Measurements from ENCODE around the gene ANXA7.

Gene ANXA7

GRCh38 chr10:73358331-73359279 is 55.3 kb downstream of the ANXA7 start, which contains the start of gene CFAP70:
TSS of gene CFAP70 (minus strand) at chr10:73358864. CDS start at chr10:73354796, 4,068 bp downstream.
- H3K4me3 ChIP-seq (ENCODE audit: low read depth, low read length), result peak within 1 kb of the TSS; percentile 73
- in situ Hi-C loops (cut with HindIII; ENCODE audit: low sequenced_read_pairs), result no loop called here
- TF ChIP-seq, protein P1, sequence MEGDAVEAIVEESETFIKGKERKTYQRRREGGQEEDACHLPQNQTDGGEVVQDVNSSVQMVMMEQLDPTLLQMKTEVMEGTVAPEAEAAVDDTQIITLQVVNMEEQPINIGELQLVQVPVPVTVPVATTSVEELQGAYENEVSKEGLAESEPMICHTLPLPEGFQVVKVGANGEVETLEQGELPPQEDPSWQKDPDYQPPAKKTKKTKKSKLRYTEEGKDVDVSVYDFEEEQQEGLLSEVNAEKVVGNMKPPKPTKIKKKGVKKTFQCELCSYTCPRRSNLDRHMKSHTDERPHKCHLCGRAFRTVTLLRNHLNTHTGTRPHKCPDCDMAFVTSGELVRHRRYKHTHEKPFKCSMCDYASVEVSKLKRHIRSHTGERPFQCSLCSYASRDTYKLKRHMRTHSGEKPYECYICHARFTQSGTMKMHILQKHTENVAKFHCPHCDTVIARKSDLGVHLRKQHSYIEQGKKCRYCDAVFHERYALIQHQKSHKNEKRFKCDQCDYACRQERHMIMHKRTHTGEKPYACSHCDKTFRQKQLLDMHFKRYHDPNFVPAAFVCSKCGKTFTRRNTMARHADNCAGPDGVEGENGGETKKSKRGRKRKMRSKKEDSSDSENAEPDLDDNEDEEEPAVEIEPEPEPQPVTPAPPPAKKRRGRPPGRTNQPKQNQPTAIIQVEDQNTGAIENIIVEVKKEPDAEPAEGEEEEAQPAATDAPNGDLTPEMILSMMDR (IDR thresholded peaks at IDR 0.05; ENCODE audit: low read depth, low read length), result no peak
- DNase-seq (ENCODE audit: low read depth, low spot score), result peak; percentile 96

DNA sequence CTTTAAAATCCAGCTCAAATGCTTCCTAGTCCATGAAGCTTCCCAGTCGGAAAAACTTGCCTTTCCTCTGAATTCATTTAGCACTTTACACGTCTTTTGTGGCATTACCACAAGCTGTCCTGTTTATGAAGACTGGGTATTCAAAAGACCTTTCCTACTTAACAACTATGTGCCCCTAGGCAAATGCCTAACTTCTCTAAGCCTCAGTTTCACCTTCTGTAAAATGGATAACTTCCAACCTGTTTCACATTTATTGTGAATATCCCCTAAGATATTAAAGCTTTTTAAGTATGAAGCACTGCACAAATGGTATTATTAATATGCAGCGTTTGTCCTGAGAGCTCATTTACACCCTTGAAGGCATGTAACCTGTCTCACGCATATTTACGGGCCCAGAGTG is 56.0 kb downstream of the ANXA7 start:
- no peak for DNase-seq (ENCODE audit: low read depth, low spot score)
- in situ Hi-C loops (cut with HindIII; ENCODE audit: low sequenced_read_pairs), result no loop called here
- H3K4me3 ChIP-seq (ENCODE audit: low read depth, low read length), result peak overlapping the region; percentile 73
- TF ChIP-seq, protein P1 (IDR thresholded peaks at IDR 0.05; ENCODE audit: low read depth, low read length), result no peak

DNA sequence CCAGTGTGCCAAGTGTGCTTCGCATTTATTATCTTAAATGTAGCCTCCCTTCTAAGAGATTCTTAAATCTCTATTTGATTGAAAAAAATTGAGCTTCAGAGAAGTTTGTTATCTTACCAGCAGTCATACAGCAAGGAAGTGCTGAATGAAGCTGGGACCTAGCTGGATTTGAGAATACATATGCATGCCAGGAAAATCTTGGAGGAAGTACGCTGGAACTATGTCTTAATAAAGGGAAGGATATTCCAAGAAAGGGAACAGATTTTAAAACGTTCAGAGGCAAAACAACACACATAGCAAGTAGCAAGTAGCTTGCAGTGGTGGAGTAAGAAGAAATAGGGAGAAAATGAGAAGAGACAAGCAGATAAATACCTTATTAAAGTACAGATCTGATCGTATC is 56.7 kb downstream of the ANXA7 start:
- no peak for DNase-seq (ENCODE audit: low read depth, low spot score)
- in situ Hi-C loops (cut with HindIII; ENCODE audit: low sequenced_read_pairs), result no loop called here
- TF ChIP-seq, protein P1 (IDR thresholded peaks at IDR 0.05; ENCODE audit: low read depth, low read length), result no peak
- H3K4me3 ChIP-seq (ENCODE audit: low read depth, low read length), result no peak overlapping the region

DNA sequence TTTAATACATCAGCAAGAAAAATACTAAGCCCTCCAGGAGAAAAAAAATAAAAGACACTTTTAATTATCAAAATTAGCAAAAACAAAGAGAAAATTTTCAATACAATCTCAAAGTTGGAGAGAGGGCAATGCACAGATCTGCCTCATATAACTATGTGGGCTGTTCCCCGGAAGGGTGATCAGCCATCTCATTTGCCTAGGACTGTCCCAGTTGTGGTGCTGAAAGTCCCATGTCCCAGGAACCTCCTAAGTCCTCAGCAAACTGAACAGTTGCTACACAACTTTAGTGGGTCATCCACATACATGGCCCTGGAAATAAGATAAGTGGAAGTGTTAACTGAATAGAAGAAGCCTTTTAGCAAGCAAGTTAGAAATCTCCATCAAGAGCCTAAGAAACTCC is 69.6 kb downstream of the ANXA7 start:
- TF ChIP-seq, protein P1 (IDR thresholded peaks at IDR 0.05; ENCODE audit: low read depth, low read length), result no peak
- no peak overlapping the region for H3K4me3 ChIP-seq (ENCODE audit: low read depth, low read length)
- in situ Hi-C loops (cut with HindIII; ENCODE audit: low sequenced_read_pairs), result no loop called here
- DNase-seq (ENCODE audit: low read depth, low spot score), result no peak

- TF ChIP-seq, protein P1 (IDR thresholded peaks at IDR 0.05; ENCODE audit: low read depth, low read length), result no peak
- in situ Hi-C loops (cut with HindIII; ENCODE audit: low sequenced_read_pairs), result no loop called here
- H3K4me3 ChIP-seq (ENCODE audit: low read depth, low read length), result no peak overlapping the region
- no peak for DNase-seq (ENCODE audit: low read depth, low spot score)
These were observed 73.7 kb downstream of the ANXA7 start for GRCh38 chr10:73340121-73340520.

DNA sequence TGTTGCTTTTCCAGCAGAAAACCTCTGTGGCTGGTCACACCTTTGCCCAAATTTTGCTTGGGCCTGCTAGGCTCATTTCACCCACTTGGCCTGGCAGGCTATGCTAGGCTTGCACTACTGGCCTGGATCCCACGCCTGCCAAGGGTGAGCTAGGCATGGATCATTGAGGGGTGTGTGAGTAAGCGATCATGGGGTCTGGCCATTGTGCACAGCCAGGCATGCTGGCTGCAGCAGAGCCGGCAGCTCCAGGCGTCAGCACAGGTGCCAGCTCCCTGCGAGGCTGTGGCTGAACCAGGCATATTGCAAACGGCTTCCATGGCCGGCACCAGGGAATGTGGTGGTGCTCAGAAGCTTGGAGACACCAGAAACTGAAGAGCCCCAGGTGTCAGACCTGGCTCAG is 74.4 kb downstream of the ANXA7 start:
- in situ Hi-C loops (cut with HindIII; ENCODE audit: low sequenced_read_pairs), result no loop called here
- H3K4me3 ChIP-seq (ENCODE audit: low read depth, low read length), result no peak overlapping the region
- DNase-seq (ENCODE audit: low read depth, low spot score), result no peak
- TF ChIP-seq, protein P1 (IDR thresholded peaks at IDR 0.05; ENCODE audit: low read depth, low read length), result no peak

All from astrocyte of the spinal cord (primary cell).